Lung (tissue), 12 donors: ENCODE data around the gene GALNT9. TPM values are rescaled to one million over a fixed set of nuclear protein-coding genes. Genes with fewer than 3 reads are reported as not detected.

Experiments used
- ATAC-seq: fragments of 200-7000 bp; cut with Tn5 transposase; one replicate; pipeline ENCODE4 v1.9.1; 2020; ENCODE audit warnings: moderate number of reproducible peaks; ENCODE audit not compliant: insufficient read depth, low FRiP score
- DNase-seq, 3 donors: peaks; one replicate each; pipeline ENCODE4 v3.0.0-alpha.2; 2013 to 2017
- H3K27ac ChIP-seq, 2 donors: one replicate each; pipeline ENCODE4 v1.5.1; 2013; ENCODE audit warnings: mild to moderate bottlenecking in 2 of 2, moderate library complexity in 2 of 2, control low read depth in 1 of 2, inconsistent platforms in 1 of 2, low read depth in 1 of 2, low read length in 1 of 2
- H3K27me3 ChIP-seq, 3 donors: one replicate each; pipeline ENCODE4 v1.5.1; 2013; ENCODE audit warnings: low read length in 2 of 3; ENCODE audit not compliant: control insufficient read depth in 3 of 3, insufficient read depth in 3 of 3
- H3K36me3 ChIP-seq, 4 donors: one replicate each; pipeline ENCODE4 v1.5.1; 2013; ENCODE audit warnings: low read length in 4 of 4, mild to moderate bottlenecking in 1 of 4, moderate library complexity in 1 of 4; ENCODE audit not compliant: control insufficient read depth in 4 of 4, insufficient read depth in 4 of 4
- H3K4me1 ChIP-seq, 5 donors: one replicate each; pipeline ENCODE4 v1.5.1; 2013; ENCODE audit warnings: low read length in 5 of 5, mild to moderate bottlenecking in 2 of 5, moderate library complexity in 1 of 5; ENCODE audit not compliant: control insufficient read depth in 5 of 5, insufficient read depth in 5 of 5
- H3K4me3 ChIP-seq: one replicate; pipeline ENCODE4 v1.5.1; 2013; ENCODE audit warnings: mild to moderate bottlenecking, control low read depth, moderate library complexity
- H3K9ac ChIP-seq, 2 donors: one replicate each; pipeline ENCODE4 v1.5.1; 2013; ENCODE audit warnings: low read length in 2 of 2, control low read depth in 1 of 2; ENCODE audit not compliant: insufficient read depth in 1 of 2
- H3K9me3 ChIP-seq, 4 donors: one replicate each; pipeline ENCODE4 v1.5.1; 2013; ENCODE audit warnings: low read length in 3 of 4, mild to moderate bottlenecking in 1 of 4, moderate library complexity in 1 of 4; ENCODE audit not compliant: control insufficient read depth in 4 of 4, insufficient read depth in 3 of 4
- CTCF ChIP-seq: IDR thresholded peaks from 2 replicates; pipeline ENCODE4 v1.5.1; 2012; ENCODE audit warnings: mild to moderate bottlenecking; ENCODE audit errors: control extremely low read depth, extremely low read depth
- WGBS, 2 donors: extraction: QIAGEN DNeasy Blood & Tissue Kit; methylation state at CpG; one replicate each; pipeline ENCODE4 v1.1.7; 2013; 5-methylcytosine and 5-hydroxymethylcytosine counted together
- polyA plus RNA-seq, 2 donors: library from polyadenylated mRNA; stranded (reverse); fragments of 200-250 nt; gene quantifications; one replicate each; pipeline ENCODE4 v1.2.1, GENCODE V29; 2013
- total RNA-seq, 2 donors: library from RNA; depleted of rRNA in 1 of 2; stranded (reverse); fragments of >200 nt in 1 of 2; gene quantifications; one replicate each; pipeline ENCODE4 v1.2.1, GENCODE V29; 2014 to 2021
- donor health status: control.
- donor health status: control.
- donor health status: Bipolar disorder and iron deficiency.
- donor health status: healthy.
- donor health status: DM: yes; HTN: yes; CAD: no.

GALNT9 gene
- total and polyA plus RNA-seq, 4 donors = 0.13 to 1.7 (median 0.79) TPM

GRCh38 chr12:132228476-132229192 lies 100.8 kb downstream of the GALNT9 start:
- Histone ChIP-seq H3K9me3 (peaks cover 0 to 4% (median 0%) of the 10 kb centered on the region in 4 donors), H3K27me3 (peaks cover 0 to 14% (median 11%) of the 10 kb centered on the region in 3 donors), H3K9ac (no peak overlapping the region), H3K27ac (no peak overlapping the region), H3K4me1 (peaks cover 0 to 3% (median 0%) of the 10 kb centered on the region in 5 donors), H3K36me3 (no peaks in the 10 kb centered on the region), H3K4me3 (no peak overlapping the region)
- WGBS, 2 donors = 53 to 63% methylated on average over 28 of the region's 28 CpGs
- no peak for TF ChIP-seq CTCF
- DNase-seq (no peak), ATAC-seq (no peak)

GRCh38 chr12:132227782-132228475 lies 101.5 kb downstream of the GALNT9 start:
- no peak overlapping the region for H3K4me3 ChIP-seq
- peaks cover 0 to 4% (median 0%) of the 10 kb centered on the region in 4 donors for H3K9me3 ChIP-seq
- H3K4me1 ChIP-seq = peaks cover 0 to 3% (median under 1%) of the 10 kb centered on the region in 5 donors
- 50 to 60% methylated on average over 26 of the region's 26 CpGs for WGBS, 2 donors
- DNase-seq = no peak
- no peak for ATAC-seq
- no peaks in the 10 kb centered on the region for H3K36me3 ChIP-seq
- H3K9ac ChIP-seq = no peak overlapping the region
- peaks cover 0 to 14% (median 11%) of the 10 kb centered on the region in 3 donors for H3K27me3 ChIP-seq
- no peak for TF ChIP-seq CTCF
- H3K27ac ChIP-seq = no peak overlapping the region

GRCh38 chr12:132227118-132227517 lies 102.3 kb downstream of the GALNT9 start:
- 66 to 77% methylated on average over 28 of the region's 28 CpGs for WGBS, 2 donors
- Histone ChIP-seq H3K4me1 (peaks cover 0 to 5% (median 4%) of the 10 kb centered on the region in 5 donors), H3K4me3 (no peak overlapping the region), H3K36me3 (no peaks in the 10 kb centered on the region), H3K27ac (no peak overlapping the region), H3K9ac (no peak overlapping the region), H3K27me3 (peaks cover 0 to 14% (median 11%) of the 10 kb centered on the region in 3 donors), H3K9me3 (peaks cover 0 to 4% (median 0%) of the 10 kb centered on the region in 4 donors)
- no peak for DNase-seq
- TF ChIP-seq CTCF = no peak
- ATAC-seq = no peak
